ENCODE results near the gene PRKAA2.

DNA sequence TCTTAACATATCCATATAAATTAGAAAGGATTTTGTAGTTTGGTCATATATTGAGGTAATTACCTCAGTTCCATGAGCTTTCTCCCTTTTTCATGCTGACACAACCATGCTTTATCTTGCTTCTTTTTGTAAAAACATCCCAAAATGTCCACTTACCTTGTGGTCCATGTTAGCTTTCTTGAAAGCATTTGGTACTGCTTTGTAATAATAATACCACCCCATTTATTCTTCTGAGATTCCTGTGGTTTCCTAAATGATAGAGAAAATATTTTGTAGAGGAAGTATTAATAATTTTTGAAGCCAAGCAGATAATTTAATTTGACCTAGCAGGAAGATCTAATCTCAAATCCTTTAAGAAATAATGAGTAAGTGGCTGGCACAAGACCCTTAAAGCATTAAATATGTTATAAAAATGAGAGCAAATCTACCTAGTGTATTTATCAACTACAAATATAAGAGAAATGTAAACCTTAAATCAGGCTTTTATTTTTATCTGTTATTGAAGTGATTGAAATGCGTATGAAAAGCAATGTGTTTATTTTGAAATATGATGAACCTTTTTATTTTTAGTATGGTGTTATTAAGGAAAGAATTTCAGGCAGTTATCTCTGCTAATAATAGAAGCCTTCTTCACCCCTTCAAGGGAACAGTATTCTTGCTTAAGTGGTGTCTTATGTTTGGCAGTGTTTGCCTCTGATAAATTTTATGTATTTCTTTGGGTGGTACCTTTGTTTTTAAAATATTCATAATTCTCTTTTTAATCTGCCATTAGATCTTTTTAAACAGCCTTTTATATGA lies 9.2 kb downstream of the PRKAA2 start:
- TF ChIP-seq, protein P1, sequence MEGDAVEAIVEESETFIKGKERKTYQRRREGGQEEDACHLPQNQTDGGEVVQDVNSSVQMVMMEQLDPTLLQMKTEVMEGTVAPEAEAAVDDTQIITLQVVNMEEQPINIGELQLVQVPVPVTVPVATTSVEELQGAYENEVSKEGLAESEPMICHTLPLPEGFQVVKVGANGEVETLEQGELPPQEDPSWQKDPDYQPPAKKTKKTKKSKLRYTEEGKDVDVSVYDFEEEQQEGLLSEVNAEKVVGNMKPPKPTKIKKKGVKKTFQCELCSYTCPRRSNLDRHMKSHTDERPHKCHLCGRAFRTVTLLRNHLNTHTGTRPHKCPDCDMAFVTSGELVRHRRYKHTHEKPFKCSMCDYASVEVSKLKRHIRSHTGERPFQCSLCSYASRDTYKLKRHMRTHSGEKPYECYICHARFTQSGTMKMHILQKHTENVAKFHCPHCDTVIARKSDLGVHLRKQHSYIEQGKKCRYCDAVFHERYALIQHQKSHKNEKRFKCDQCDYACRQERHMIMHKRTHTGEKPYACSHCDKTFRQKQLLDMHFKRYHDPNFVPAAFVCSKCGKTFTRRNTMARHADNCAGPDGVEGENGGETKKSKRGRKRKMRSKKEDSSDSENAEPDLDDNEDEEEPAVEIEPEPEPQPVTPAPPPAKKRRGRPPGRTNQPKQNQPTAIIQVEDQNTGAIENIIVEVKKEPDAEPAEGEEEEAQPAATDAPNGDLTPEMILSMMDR (IDR thresholded peaks at IDR 0.05) = no peak
- no peak for TF ChIP-seq POLR2A (IDR thresholded peaks at IDR 0.05)
- no peak for TF ChIP-seq EP300 (IDR thresholded peaks at IDR 0.05)
